Measurements from ENCODE around the gene HNRNPH1.
"Not testable (repeated sequence)": the region's sequence is repeated elsewhere in the genome, so short reads cannot be mapped to it uniquely, and the experiment has no call there.

HNRNPH1 gene

GRCh38 chr5:179641745-179642144, 18.3 kb upstream of the HNRNPH1 start:
- H3K9me2 ChIP-seq (replicated peaks; ENCODE audit: control insufficient read depth, low read length); H3K9me3 ChIP-seq (ENCODE audit: control insufficient read depth, insufficient read depth, low read length); H3F3A ChIP-seq (ENCODE audit: control insufficient read depth, insufficient read depth); H3K4me2 ChIP-seq (ENCODE audit: low read length); H3K27ac ChIP-seq (ENCODE audit: low read depth, low read length); H3K36me3 ChIP-seq (ENCODE audit: control insufficient read depth, low read length); H3K27me3 ChIP-seq (ENCODE audit: control insufficient read depth, low read length); H3K79me2 ChIP-seq (ENCODE audit: control insufficient read depth, low read length); H3K4me3 ChIP-seq (ENCODE audit: low read length); H4K20me1 ChIP-seq (ENCODE audit: control insufficient read depth, insufficient read depth, low read depth, low read length): not testable (repeated sequence)
- peaks cover 12% of the 10 kb centered on the region for H3K4me1 ChIP-seq (ENCODE audit: control insufficient read depth, low read length)

- H3K4me2 ChIP-seq (ENCODE audit: low read length); H3K27me3 ChIP-seq (ENCODE audit: control insufficient read depth, low read length); H3K9me3 ChIP-seq (ENCODE audit: control insufficient read depth, insufficient read depth, low read length); H4K20me1 ChIP-seq (ENCODE audit: control insufficient read depth, insufficient read depth, low read depth, low read length); H3K27ac ChIP-seq (ENCODE audit: low read depth, low read length); H3K9me2 ChIP-seq (replicated peaks; ENCODE audit: control insufficient read depth, low read length); H3F3A ChIP-seq (ENCODE audit: control insufficient read depth, insufficient read depth); H3K79me2 ChIP-seq (ENCODE audit: control insufficient read depth, low read length); H3K4me3 ChIP-seq (ENCODE audit: low read length); H3K36me3 ChIP-seq (ENCODE audit: control insufficient read depth, low read length): not testable (repeated sequence)
- peaks cover 12% of the 10 kb centered on the region for H3K4me1 ChIP-seq (ENCODE audit: control insufficient read depth, low read length)
These were observed 15.8 kb upstream of the HNRNPH1 start for GRCh38 chr5:179639296-179639695.

- not testable (repeated sequence) for H3F3A ChIP-seq (ENCODE audit: control insufficient read depth, insufficient read depth); H3K9me3 ChIP-seq (ENCODE audit: control insufficient read depth, insufficient read depth, low read length); H3K36me3 ChIP-seq (ENCODE audit: control insufficient read depth, low read length); H3K27ac ChIP-seq (ENCODE audit: low read depth, low read length); H3K9me2 ChIP-seq (replicated peaks; ENCODE audit: control insufficient read depth, low read length); H4K20me1 ChIP-seq (ENCODE audit: control insufficient read depth, insufficient read depth, low read depth, low read length); H3K4me3 ChIP-seq (ENCODE audit: low read length); H3K27me3 ChIP-seq (ENCODE audit: control insufficient read depth, low read length); H3K4me2 ChIP-seq (ENCODE audit: low read length); H3K79me2 ChIP-seq (ENCODE audit: control insufficient read depth, low read length)
- peaks cover 12% of the 10 kb centered on the region for H3K4me1 ChIP-seq (ENCODE audit: control insufficient read depth, low read length)
These were observed 11.1 kb upstream of the HNRNPH1 start for GRCh38 chr5:179634370-179635172.

- not testable (repeated sequence) for H3K27ac ChIP-seq (ENCODE audit: low read depth, low read length); H3K9me2 ChIP-seq (replicated peaks; ENCODE audit: control insufficient read depth, low read length); H3K4me1 ChIP-seq (ENCODE audit: control insufficient read depth, low read length); H3K9me3 ChIP-seq (ENCODE audit: control insufficient read depth, insufficient read depth, low read length); H3K36me3 ChIP-seq (ENCODE audit: control insufficient read depth, low read length); H3K79me2 ChIP-seq (ENCODE audit: control insufficient read depth, low read length); H3K27me3 ChIP-seq (ENCODE audit: control insufficient read depth, low read length); H3F3A ChIP-seq (ENCODE audit: control insufficient read depth, insufficient read depth); H4K20me1 ChIP-seq (ENCODE audit: control insufficient read depth, insufficient read depth, low read depth, low read length)
- H3K4me2 ChIP-seq (ENCODE audit: low read length) = peak overlapping the region; percentile 41; the same call in 1 of the 2 replicates
- peak overlapping the region; percentile 38; the same call in 1 of the 2 replicates for H3K4me3 ChIP-seq (ENCODE audit: low read length)
These were observed 10.3 kb upstream of the HNRNPH1 start for GRCh38 chr5:179633501-179634369.

GRCh38 chr5:179624841-179625271, 1.4 kb upstream of the HNRNPH1 start:
- Histone ChIP-seq H3K4me2 (ENCODE audit: low read length) (peak overlapping the region; percentile 100), H3K27ac (ENCODE audit: low read depth, low read length) (no peak overlapping the region), H3F3A (ENCODE audit: control insufficient read depth, insufficient read depth) (peaks cover 27% of the 10 kb centered on the region), H3K36me3 (ENCODE audit: control insufficient read depth, low read length) (peaks cover 44% of the 10 kb centered on the region), H4K20me1 (ENCODE audit: control insufficient read depth, insufficient read depth, low read depth, low read length) (peaks cover 27% of the 10 kb centered on the region), H3K4me1 (ENCODE audit: control insufficient read depth, low read length) (peaks cover 33% of the 10 kb centered on the region), H3K9me2 (replicated peaks; ENCODE audit: control insufficient read depth, low read length) (no peaks in the 10 kb centered on the region), H3K4me3 (ENCODE audit: low read length) (peak overlapping the region; percentile 89), H3K79me2 (ENCODE audit: control insufficient read depth, low read length) (peaks cover 48% of the 10 kb centered on the region), H3K27me3 (ENCODE audit: control insufficient read depth, low read length) (no peaks in the 10 kb centered on the region), H3K9me3 (ENCODE audit: control insufficient read depth, insufficient read depth, low read length) (no peaks in the 10 kb centered on the region)
- TF ChIP-seq EZH2phosphoT487 (IDR thresholded peaks at IDR 0.05; ENCODE audit: borderline replicate concordance, low read length) (no peak), CTCF (IDR thresholded peaks at IDR 0.05; ENCODE audit: low read depth, low read length, poor library complexity, severe bottlenecking) (no peak)
